Loucy (cell line): ENCODE results near the gene CD3G.

Experiments
- H2AFZ ChIP-seq: fragments of 200-600 bp; sonication (generic); 2 replicates; pipeline ENCODE4 v1.6.0; 2016; ENCODE audit warnings: antibody characterized with exemption, mild to moderate bottlenecking, low read length, moderate library complexity
- H3F3A ChIP-seq: fragments of 200-600 bp; 2 replicates; pipeline ENCODE4 v1.6.0; 2016; ENCODE audit warnings: antibody characterized with exemption, low read depth, mild to moderate bottlenecking
- H3K27me3 ChIP-seq: fragments of 200-600 bp; sonication (generic); 2 replicates; pipeline ENCODE4 v1.6.1; 2014; ENCODE audit warnings: low read length, mild to moderate bottlenecking; ENCODE audit not compliant: insufficient read depth, poor library complexity, severe bottlenecking
- H3K36me3 ChIP-seq: fragments of 200-600 bp; sonication (generic); 2 replicates; pipeline ENCODE4 v1.6.1; 2016; ENCODE audit warnings: low read length; ENCODE audit not compliant: insufficient read depth
- H3K4me1 ChIP-seq: fragments of 200-600 bp; sonication (generic); 2 replicates; pipeline ENCODE4 v1.5.1; 2014; ENCODE audit warnings: low read length, mild to moderate bottlenecking; ENCODE audit not compliant: insufficient read depth, poor library complexity, severe bottlenecking
- H3K4me2 ChIP-seq: fragments of 200-600 bp; sonication (generic); 2 replicates; pipeline ENCODE4 v1.6.0; 2014; ENCODE audit warnings: antibody characterized with exemption, low read length, low read depth, mild to moderate bottlenecking; ENCODE audit not compliant: poor library complexity, severe bottlenecking
- H3K4me3 ChIP-seq: fragments of 200-600 bp; sonication (generic); 2 replicates; pipeline ENCODE4 v1.5.1; 2014; ENCODE audit warnings: low read length, mild to moderate bottlenecking, mixed read lengths; ENCODE audit not compliant: poor library complexity, severe bottlenecking
- H3K79me2 ChIP-seq: fragments of 200-600 bp; sonication (generic); 2 replicates; pipeline ENCODE4 v1.6.1; 2014; ENCODE audit warnings: low read length; ENCODE audit not compliant: insufficient read depth
- H3K9ac ChIP-seq: fragments of 200-600 bp; sonication (generic); 2 replicates; pipeline ENCODE4 v1.6.0; 2014; ENCODE audit warnings: mild to moderate bottlenecking, low read depth, low read length, moderate library complexity; ENCODE audit not compliant: poor library complexity, severe bottlenecking
- H3K9me2 ChIP-seq: fragments of 200-600 bp; sonication (generic); replicated peaks from 2 replicates; pipeline ENCODE4 v1.6.1; 2016; ENCODE audit warnings: low read depth, low read length, mixed read lengths
- H3K9me3 ChIP-seq: fragments of 200-600 bp; sonication (generic); 2 replicates; pipeline ENCODE4 v1.6.1; 2014; ENCODE audit warnings: mild to moderate bottlenecking, antibody characterized with exemption, low read length, low read depth; ENCODE audit not compliant: insufficient read depth
- H4K20me1 ChIP-seq: fragments of 200-600 bp; sonication (generic); 2 replicates; pipeline ENCODE4 v1.6.0; 2014; ENCODE audit warnings: antibody characterized with exemption, low read length, mild to moderate bottlenecking; ENCODE audit not compliant: insufficient read depth, poor library complexity, severe bottlenecking
- CTCF ChIP-seq: fragments of 200-600 bp; sonication (generic); conservative IDR thresholded peaks from 2 replicates; pipeline ENCODE4 v1.5.1; 2014; ENCODE audit warnings: mild to moderate bottlenecking, antibody characterized with exemption, low read length
- EZH2phosphoT487 ChIP-seq: fragments of 200-600 bp; IDR thresholded peaks from 2 replicates; pipeline ENCODE4 v1.6.1; 2018; ENCODE audit warnings: antibody characterized with exemption, mild to moderate bottlenecking, moderate library complexity, borderline replicate concordance

The CD3G gene

DNA sequence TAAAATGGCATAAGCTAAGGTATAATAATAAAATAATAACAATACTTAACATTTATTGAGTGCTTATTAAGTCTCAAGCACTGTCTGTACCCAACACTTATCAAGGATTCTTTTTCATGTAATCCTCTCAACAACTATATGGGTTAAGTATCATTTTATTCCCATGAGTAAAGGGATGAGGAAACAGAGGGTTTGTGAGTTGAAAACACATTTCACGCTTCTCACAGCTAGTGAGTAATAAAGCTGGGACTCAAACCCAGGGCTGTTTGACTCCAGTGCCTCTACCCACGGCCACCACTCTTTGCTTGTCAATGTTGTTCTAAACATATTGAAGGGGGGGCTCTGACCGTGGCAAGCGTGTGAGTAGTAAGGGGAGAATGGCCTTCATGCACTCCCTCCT lies 30.9 kb upstream of the CD3G start:
- peaks cover 14% of the 10 kb centered on the region for H3F3A ChIP-seq
- peaks cover 64% of the 10 kb centered on the region for H3K4me1 ChIP-seq
- H4K20me1 ChIP-seq = peaks cover 24% of the 10 kb centered on the region
- H3K4me2 ChIP-seq = no peak overlapping the region
- TF ChIP-seq EZH2phosphoT487 (no peak), CTCF (no peak)
- H3K9me3 ChIP-seq = no peaks in the 10 kb centered on the region
- no peaks in the 10 kb centered on the region for H3K9me2 ChIP-seq
- no peak overlapping the region for H3K9ac ChIP-seq
- H3K4me3 ChIP-seq = no peak overlapping the region
- H2AFZ ChIP-seq = no peak overlapping the region
- no peaks in the 10 kb centered on the region for H3K27me3 ChIP-seq
- peaks cover 50% of the 10 kb centered on the region for H3K79me2 ChIP-seq
- H3K36me3 ChIP-seq = peaks cover 49% of the 10 kb centered on the region

GRCh38 chr11:118314988-118315411 lies 29.1 kb upstream of the CD3G start:
- H4K20me1 ChIP-seq = peaks cover 23% of the 10 kb centered on the region
- H3K9ac ChIP-seq = peak overlapping the region; percentile 70
- H3K27me3 ChIP-seq = no peaks in the 10 kb centered on the region
- H3K36me3 ChIP-seq = peaks cover 43% of the 10 kb centered on the region
- H3K79me2 ChIP-seq = peaks cover 34% of the 10 kb centered on the region
- H3F3A ChIP-seq = peaks cover 10% of the 10 kb centered on the region
- peak overlapping the region; percentile 96 for H3K4me2 ChIP-seq
- H3K9me3 ChIP-seq = no peaks in the 10 kb centered on the region
- peak overlapping the region; percentile 71 for H3K4me3 ChIP-seq
- no peaks in the 10 kb centered on the region for H3K9me2 ChIP-seq
- H2AFZ ChIP-seq = no peak overlapping the region
- H3K4me1 ChIP-seq = peaks cover 77% of the 10 kb centered on the region
- no peak for TF ChIP-seq EZH2phosphoT487
- no peak for TF ChIP-seq CTCF

GRCh38 chr11:118318124-118318523 lies 26.0 kb upstream of the CD3G start:
- no peak overlapping the region for H2AFZ ChIP-seq
- peaks cover 6% of the 10 kb centered on the region; the same call in 1 of the 2 replicates for H3K79me2 ChIP-seq
- no peaks in the 10 kb centered on the region for H3K27me3 ChIP-seq
- peaks cover 19% of the 10 kb centered on the region for H3K36me3 ChIP-seq
- H3K9me3 ChIP-seq = no peaks in the 10 kb centered on the region
- H3K9me2 ChIP-seq = no peaks in the 10 kb centered on the region
- H3K4me1 ChIP-seq = peaks cover 64% of the 10 kb centered on the region
- no peak overlapping the region for H3K4me2 ChIP-seq
- no peaks in the 10 kb centered on the region for H4K20me1 ChIP-seq
- no peak overlapping the region for H3K9ac ChIP-seq
- no peak overlapping the region for H3K4me3 ChIP-seq
- peaks cover 10% of the 10 kb centered on the region for H3F3A ChIP-seq
- TF ChIP-seq CTCF (no peak), EZH2phosphoT487 (no peak)
